T-cell (primary cell): ENCODE results near the gene RUNX1. TPM values are rescaled to one million over a fixed set of nuclear protein-coding genes. Genes with fewer than 3 reads are reported as not detected.

Experiments used
- ATAC-seq, 4 experiments: fragments of 200-7000 bp in 3 of 4; fragments of 150-1000 bp in 1 of 4; cut with Tn5 transposase; replicated peaks in 1 of 4; 1 replicate in 3 of 4; 2 replicates in 1 of 4; pipeline ENCODE4 v1.10.0; 2021; ENCODE audit warnings: moderate library complexity in 3 of 4, mild to moderate bottlenecking in 2 of 4, moderate number of reproducible peaks in 1 of 4
- CTCF ChIA-PET, 2 donors: fragments of 300-600 bp; sonication (Branson Sonifier 250); formaldehyde crosslinking; loops; one replicate each; lab custom pipeline; 2022; ENCODE audit warnings: antibody characterized with exemption in 2 of 2; lab: Charles Lee
- POLR2A ChIA-PET, 2 donors: fragments of 300-600 bp; sonication (Branson Sonifier 250); formaldehyde crosslinking; loops; one replicate each; lab custom pipeline; 2022; ENCODE audit warnings: antibody characterized with exemption in 2 of 2; lab: Charles Lee
- DNase-seq, 35 experiments: peaks; one replicate each; pipeline versions ENCODE4 v3.0.0 to v3.0.0-alpha.2; 2013 to 2023
- H3K27ac ChIP-seq: one replicate; pipeline ENCODE4 v1.5.1; 2013; ENCODE audit warnings: low read length
- H3K27me3 ChIP-seq, 2 experiments: replicated peaks in 1 of 2; 1 replicate in 1 of 2; 2 replicates in 1 of 2; pipeline versions ENCODE4 v1.6.1 to v1.7.0; 2013; ENCODE audit warnings: low read length in 1 of 2, mixed read lengths in 1 of 2; ENCODE audit not compliant: control insufficient read depth in 2 of 2, insufficient read depth in 2 of 2; ENCODE audit errors: extremely low read depth in 1 of 2
- H3K36me3 ChIP-seq, 2 donors: 1 replicate in 1 of 2; 2 replicates in 1 of 2; pipeline versions ENCODE4 v1.6.1 to v1.7.0; 2013; ENCODE audit warnings: low read length in 1 of 2; ENCODE audit not compliant: control insufficient read depth in 2 of 2, insufficient read depth in 1 of 2; ENCODE audit errors: extremely low read depth in 1 of 2
- H3K4me1 ChIP-seq, 2 experiments: 1 replicate in 1 of 2; 2 replicates in 1 of 2; pipeline versions ENCODE4 v1.6.1 to v1.7.0; 2013; ENCODE audit warnings: low read length in 2 of 2, mixed read lengths in 1 of 2; ENCODE audit not compliant: insufficient read depth in 2 of 2, control insufficient read depth in 1 of 2; ENCODE audit errors: extremely low read depth in 1 of 2
- H3K4me3 ChIP-seq, 2 donors: 1 replicate in 1 of 2; 2 replicates in 1 of 2; pipeline versions ENCODE4 v1.5.1 to v1.7.0; 2013; ENCODE audit warnings: mild to moderate bottlenecking in 2 of 2, low read length in 1 of 2, moderate library complexity in 1 of 2; ENCODE audit not compliant: control insufficient read depth in 1 of 2; ENCODE audit errors: extremely low read depth in 1 of 2
- H3K9me3 ChIP-seq: 2 replicates; pipeline ENCODE4 v1.7.0; 2013
- H3K27ac Mint-ChIP-seq, 2 donors: one replicate each; pipeline ENCODE4 v1.8.0; 2020 to 2021; ENCODE audit warnings: mild to moderate bottlenecking in 2 of 2, mixed read lengths in 2 of 2
- H3K27me3 Mint-ChIP-seq, 2 donors: one replicate each; pipeline ENCODE4 v1.8.0; 2021 to 2022; ENCODE audit warnings: mixed read lengths in 2 of 2
- H3K36me3 Mint-ChIP-seq: one replicate; pipeline ENCODE4 v1.8.0; 2021; ENCODE audit warnings: mixed read lengths
- H3K4me1 Mint-ChIP-seq, 3 donors: one replicate each; pipeline ENCODE4 v1.8.0; 2020 to 2022; ENCODE audit warnings: mixed read lengths in 3 of 3, mild to moderate bottlenecking in 1 of 3
- H3K4me3 Mint-ChIP-seq, 3 donors: one replicate each; pipeline ENCODE4 v1.8.0; 2020 to 2022; ENCODE audit warnings: mild to moderate bottlenecking in 3 of 3, mixed read lengths in 3 of 3, moderate library complexity in 3 of 3
- H3K9me3 Mint-ChIP-seq, 3 donors: one replicate each; pipeline ENCODE4 v1.8.0; 2020 to 2022; ENCODE audit warnings: mixed read lengths in 3 of 3
- WGBS: methylation state at CpG from one replicate; pipeline ENCODE4 v1.1.5; 2013; ENCODE audit warnings: missing lambda C conversion rate; ENCODE audit not compliant: insufficient coverage; 5-methylcytosine and 5-hydroxymethylcytosine counted together
- total RNA-seq, 35 experiments: library from RNA in 6 of 35; stranded (reverse) in 6 of 35; fragments of 120-200 nt in 1 of 35; gene quantifications; one replicate each; pipeline versions ENCODE4 v1.2.1 to v1.2.4 and lab custom pipeline; 2013 to 2026

Gene RUNX1
- total RNA-seq, 5 donors from 2014 or later (not counting 1 experiment from before 2014, with no cell fraction given), result 87.0 to 117 (median 104) TPM

DNA sequence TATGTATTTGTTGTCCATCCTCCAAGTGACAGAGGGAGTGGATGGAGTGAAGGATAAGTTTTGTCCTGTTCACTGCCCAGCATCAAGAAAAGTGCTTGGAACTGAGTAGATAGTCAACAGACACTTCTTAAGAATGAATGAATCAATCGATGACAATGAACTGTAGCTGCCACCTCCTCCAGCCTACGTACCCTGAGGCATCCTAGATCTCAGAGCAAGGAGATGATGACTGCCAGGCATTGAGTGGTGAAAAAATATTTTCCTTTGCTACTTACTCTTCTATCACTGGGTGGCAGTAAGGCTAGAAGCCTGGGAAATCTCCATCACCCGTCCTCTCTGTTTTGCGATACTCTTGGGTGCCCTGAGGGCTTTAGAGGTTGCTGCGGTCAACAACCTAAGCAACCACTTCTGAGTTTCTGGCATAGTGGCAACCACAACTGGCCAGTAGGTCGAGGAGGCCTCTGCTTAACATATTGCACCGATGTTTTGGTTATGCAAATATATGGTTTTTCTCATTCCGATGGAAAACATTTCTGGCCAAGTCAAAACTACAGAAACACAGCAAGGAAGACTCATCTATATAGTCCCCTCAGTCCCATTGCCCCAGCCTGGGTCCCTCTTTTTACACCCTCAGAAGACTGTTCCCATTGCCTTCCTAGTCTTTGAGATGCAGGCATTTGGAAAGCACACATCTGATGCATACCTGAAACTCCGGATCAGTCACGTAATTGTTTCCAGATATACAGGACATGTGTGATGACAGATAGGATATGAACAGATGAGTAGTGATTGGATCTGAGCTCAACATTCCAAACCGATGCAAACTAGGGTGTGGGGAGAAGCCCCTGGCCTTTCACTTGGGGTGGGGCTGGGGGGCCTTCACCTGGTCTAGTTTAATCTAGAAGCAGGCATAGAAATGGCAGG, 136.8 kb downstream of the RUNX1 start:
- ChIA-PET POLR2A (no interaction called here), CTCF (no interaction called here)
- no peak overlapping the region for H3K4me3 Mint-ChIP-seq
- Histone ChIP-seq H3K9me3 (no peaks in the 10 kb centered on the region), H3K4me3 (no peak overlapping the region), H3K27me3 (no peaks in the 10 kb centered on the region), H3K36me3 (peaks cover 0 to 10% of the 10 kb centered on the region in 2 donors), H3K27ac (no peak overlapping the region), H3K4me1 (peaks cover 9 to 46% of the 10 kb centered on the region in 2 experiments)
- ATAC-seq (no peak), DNase-seq (no peak)
- H3K4me1 Mint-ChIP-seq, result peaks cover 94 to 96% (median 95%) of the 10 kb centered on the region in 3 donors
- no peaks in the 10 kb centered on the region for H3K27me3 Mint-ChIP-seq
- no peaks in the 10 kb centered on the region for H3K9me3 Mint-ChIP-seq
- peaks cover 42% of the 10 kb centered on the region for H3K36me3 Mint-ChIP-seq
- 85% methylated on average over 4 of the region's 11 CpGs for WGBS
- peak overlapping the region; percentile 49 to 64 for H3K27ac Mint-ChIP-seq

DNA sequence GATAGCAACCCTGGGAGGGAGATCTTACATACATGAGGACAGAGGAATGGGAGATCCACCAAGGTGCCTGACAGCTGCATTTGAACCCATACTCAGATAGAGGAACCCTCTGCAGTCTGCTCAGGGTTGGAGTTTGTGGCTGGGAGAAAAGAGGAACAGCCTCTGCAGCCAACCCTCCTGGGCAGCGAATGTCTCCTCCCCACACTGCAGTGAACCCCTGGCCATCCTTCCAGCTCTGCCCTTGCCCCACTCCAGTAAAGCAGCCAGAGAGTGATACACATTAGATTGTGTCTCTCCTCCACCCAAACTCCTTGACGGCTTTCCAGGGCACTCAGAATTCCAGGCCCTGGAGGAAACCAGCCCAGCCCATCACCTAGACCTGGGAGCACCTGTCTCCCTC, 137.7 kb downstream of the RUNX1 start:
- peaks cover 35% of the 10 kb centered on the region for H3K36me3 Mint-ChIP-seq
- H3K27ac ChIP-seq, result no peak overlapping the region
- no peak overlapping the region for H3K4me3 ChIP-seq
- H3K9me3 ChIP-seq, result no peaks in the 10 kb centered on the region
- WGBS, result 100% methylated on average over 1 of the region's 2 CpGs
- H3K27me3 ChIP-seq, result no peaks in the 10 kb centered on the region
- ATAC-seq (no peak), DNase-seq (peak in 1 of 35 experiments; percentile 25)
- H3K27ac Mint-ChIP-seq, result peak overlapping the region; percentile 49 to 64
- ChIA-PET POLR2A (no interaction called here), CTCF (no interaction called here)
- peaks cover 0 to 7% of the 10 kb centered on the region in 2 donors for H3K36me3 ChIP-seq
- H3K4me3 Mint-ChIP-seq, result no peak overlapping the region
- H3K4me1 Mint-ChIP-seq, result peaks cover 94 to 97% (median 96%) of the 10 kb centered on the region in 3 donors
- no peaks in the 10 kb centered on the region for H3K27me3 Mint-ChIP-seq
- H3K9me3 Mint-ChIP-seq, result no peaks in the 10 kb centered on the region
- peaks cover 9 to 46% of the 10 kb centered on the region in 2 experiments for H3K4me1 ChIP-seq

DNA sequence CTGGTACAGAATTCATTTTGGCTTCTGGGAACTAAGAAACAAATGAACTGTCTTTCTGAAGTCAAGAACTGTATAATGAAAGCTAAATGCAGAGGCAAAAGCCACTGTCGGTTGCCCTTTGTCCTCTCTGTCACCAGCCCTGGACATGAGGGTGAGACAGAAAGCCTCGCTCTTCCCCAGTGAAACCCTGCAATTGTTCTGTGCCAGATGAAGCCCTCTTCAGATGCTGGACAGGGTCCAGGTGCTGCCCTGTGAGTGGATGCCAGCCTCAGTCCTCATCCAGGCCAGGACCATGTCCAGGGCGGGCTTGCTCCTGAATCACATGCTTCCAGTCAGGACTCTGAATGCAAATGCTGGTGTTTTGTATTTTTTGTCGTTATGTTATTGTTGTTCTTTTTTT, 138.7 kb downstream of the RUNX1 start:
- Histone ChIP-seq H3K36me3 (peaks cover 0 to 7% of the 10 kb centered on the region in 2 donors), H3K4me1 (peaks cover 9 to 46% of the 10 kb centered on the region in 2 experiments), H3K4me3 (no peak overlapping the region), H3K27me3 (no peaks in the 10 kb centered on the region), H3K27ac (no peak overlapping the region), H3K9me3 (no peaks in the 10 kb centered on the region)
- no peak for DNase-seq
- Mint-ChIP-seq H3K27me3 (no peaks in the 10 kb centered on the region), H3K9me3 (no peaks in the 10 kb centered on the region), H3K27ac (peak overlapping the region; percentile 20 to 50), H3K36me3 (peaks cover 28% of the 10 kb centered on the region), H3K4me1 (peaks cover 94 to 97% (median 96%) of the 10 kb centered on the region in 3 donors), H3K4me3 (no peak overlapping the region)
- 95% methylated on average over 3 of the region's 4 CpGs for WGBS
- ATAC-seq, result no peak
- ChIA-PET CTCF (interaction anchor here (0.6 kb wide), 3 partner anchors 17 to 137 kb away, joined by 3 to 4 read pairs (median 3); no protein-coding TSS in a partner anchor), POLR2A (interaction anchor here in 1 of 2 donors (0.7 to 1.0 kb wide), 2 partner anchors 20 to 23 kb away, joined by 3 to 5 read pairs; no protein-coding TSS in a partner anchor)

DNA sequence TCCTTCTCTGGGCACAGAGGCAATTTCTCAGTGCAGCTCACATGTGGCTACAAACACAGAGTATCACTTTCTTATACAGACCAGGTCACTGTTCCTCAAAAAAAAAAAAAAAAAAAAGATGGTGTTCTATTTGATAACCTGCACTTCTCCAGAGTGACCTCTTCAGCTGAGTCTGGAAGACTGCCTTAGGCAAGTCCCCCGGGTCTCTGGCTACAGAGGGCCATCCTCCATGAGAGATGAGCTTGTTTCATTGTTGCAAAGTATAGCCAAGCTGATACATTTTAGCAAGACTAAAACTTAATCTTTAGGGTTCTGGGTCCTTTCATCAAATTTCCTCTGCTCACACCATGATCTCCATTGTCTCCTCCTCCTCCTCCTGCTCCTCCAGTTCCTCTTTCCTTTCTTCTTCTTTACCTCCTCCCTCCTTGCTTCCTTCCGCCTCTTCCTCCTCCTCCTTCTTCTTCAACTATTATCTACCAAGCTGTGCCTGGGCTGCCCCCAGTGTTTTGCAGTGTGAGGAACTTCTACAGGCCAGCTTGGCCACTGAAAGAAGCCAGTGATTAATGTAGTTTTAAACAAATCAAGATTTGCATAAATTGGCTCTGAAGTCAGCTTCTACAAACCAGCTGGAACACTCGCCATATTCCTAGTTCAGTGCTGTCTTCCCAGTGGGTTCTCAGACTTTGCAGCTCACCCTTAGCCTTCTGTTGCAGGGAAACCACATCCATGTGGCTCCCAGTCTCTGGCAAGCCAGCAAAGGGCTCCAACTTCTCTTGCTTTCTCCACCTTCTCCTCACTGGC, 139.4 kb downstream of the RUNX1 start:
- no peaks in the 10 kb centered on the region for H3K9me3 Mint-ChIP-seq
- Histone ChIP-seq H3K4me1 (peaks cover 9 to 45% of the 10 kb centered on the region in 2 experiments), H3K4me3 (no peak overlapping the region), H3K27me3 (no peaks in the 10 kb centered on the region), H3K9me3 (no peaks in the 10 kb centered on the region), H3K27ac (no peak overlapping the region), H3K36me3 (peaks cover 0 to 7% of the 10 kb centered on the region in 2 donors)
- H3K4me1 Mint-ChIP-seq, result peaks cover 94 to 97% (median 96%) of the 10 kb centered on the region in 3 donors
- H3K36me3 Mint-ChIP-seq, result peaks cover 25% of the 10 kb centered on the region
- ATAC-seq (no peak), DNase-seq (no peak)
- H3K27ac Mint-ChIP-seq, result peak overlapping the region; percentile 20 to 41
- ChIA-PET CTCF (interaction anchor here (0.5 to 0.7 kb wide), 6 partner anchors 20 to 832 kb away, joined by 3 to 9 read pairs (median 5); no protein-coding TSS in a partner anchor), POLR2A (interaction anchor here (0.5 to 1.0 kb wide), 9 partner anchors 11 to 621 kb away, joined by 3 to 11 read pairs (median 5); no protein-coding TSS in a partner anchor)
- H3K27me3 Mint-ChIP-seq, result no peaks in the 10 kb centered on the region
- 85% methylated on average over 2 of the region's 3 CpGs for WGBS
- peak overlapping the region in 1 of 3 donors; percentile 19 for H3K4me3 Mint-ChIP-seq

DNA sequence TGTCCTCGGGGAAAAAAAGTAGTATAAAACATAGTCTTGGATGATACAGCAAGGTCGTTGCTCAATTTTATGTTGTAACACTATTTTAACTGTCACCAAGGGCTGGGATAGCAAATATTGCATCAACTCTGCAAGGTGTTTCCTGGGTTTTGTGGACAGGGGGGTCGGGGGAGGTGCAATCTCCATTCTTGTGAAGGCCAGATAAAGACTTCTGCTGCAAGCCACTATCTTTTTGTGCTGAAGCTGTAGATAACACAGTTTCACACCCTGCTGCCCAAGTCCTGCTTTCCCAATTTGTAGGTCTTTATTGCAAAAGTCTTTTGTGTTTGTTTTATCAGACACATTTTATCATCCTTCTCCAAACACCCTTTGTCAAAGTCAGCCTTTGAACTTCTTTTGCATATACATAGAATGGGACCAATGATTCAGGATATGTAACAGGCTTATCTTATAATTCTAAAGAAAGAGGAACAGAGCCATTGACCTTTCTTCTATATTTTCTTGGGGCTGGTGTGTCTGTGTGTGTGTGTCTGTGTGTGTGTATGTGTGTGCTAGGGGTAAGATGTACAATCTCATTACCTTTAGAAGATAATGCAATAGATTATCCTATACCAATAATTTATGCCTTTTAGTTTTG, 140.6 kb downstream of the RUNX1 start:
- H3K36me3 ChIP-seq, result no peaks in the 10 kb centered on the region
- H3K27ac Mint-ChIP-seq, result peak overlapping the region; percentile 19 to 23
- DNase-seq (peak in 6 of 35 experiments; percentile 7 to 35 (median 20)), ATAC-seq (peak in 1 of 4 experiments; percentile 18)
- no CpG with 5 or more reads among the region's 3 CpGs for whole genome bisulfite sequencing
- H3K4me3 ChIP-seq, result no peak overlapping the region
- ChIA-PET CTCF (interaction anchor here in 1 of 2 donors (0.6 kb wide), 2 partner anchors 20 to 271 kb away, joined by 3 read pairs; no protein-coding TSS in a partner anchor), POLR2A (interaction anchor here in 1 of 2 donors (0.6 kb wide), 1 partner anchor 16 kb away, joined by 6 read pairs; no protein-coding TSS in a partner anchor)
- peaks cover 9 to 41% of the 10 kb centered on the region in 2 experiments for H3K4me1 ChIP-seq
- peaks cover 16% of the 10 kb centered on the region for H3K36me3 Mint-ChIP-seq
- no peak overlapping the region for H3K27ac ChIP-seq
- H3K9me3 Mint-ChIP-seq, result no peaks in the 10 kb centered on the region
- no peaks in the 10 kb centered on the region for H3K9me3 ChIP-seq
- H3K27me3 Mint-ChIP-seq, result no peaks in the 10 kb centered on the region
- no peaks in the 10 kb centered on the region for H3K27me3 ChIP-seq
- H3K4me3 Mint-ChIP-seq, result peak overlapping the region in 1 of 3 donors; percentile 1
- H3K4me1 Mint-ChIP-seq, result peaks cover 88 to 89% (median 88%) of the 10 kb centered on the region in 3 donors
